Duodenal mucosa (tissue), 2 donors: ENCODE measurements around the gene EIF4G1.
A peak's percentile ranks its signal among the peaks of the same experiment; 100 is the strongest.
"Not testable (repeated sequence)": the region's sequence is repeated elsewhere in the genome, so short reads cannot be mapped to it uniquely, and the experiment has no call there.

ENCODE experiments used
- H3K27ac ChIP-seq: one replicate; pipeline ENCODE4 v1.7.0; 2013; ENCODE audit warnings: low read depth, low read length
- H3K27me3 ChIP-seq, 2 donors: one replicate each; pipeline ENCODE4 v1.7.0; 2013; ENCODE audit warnings: low read length in 2 of 2, control low read depth in 1 of 2; ENCODE audit not compliant: insufficient read depth in 2 of 2, control insufficient read depth in 1 of 2
- H3K36me3 ChIP-seq, 2 donors: one replicate each; pipeline ENCODE4 v1.7.0; 2013; ENCODE audit warnings: low read length in 2 of 2, control low read depth in 1 of 2; ENCODE audit not compliant: insufficient read depth in 2 of 2, control insufficient read depth in 1 of 2
- H3K4me1 ChIP-seq, 2 donors: one replicate each; pipeline ENCODE4 v1.7.0; 2013; ENCODE audit warnings: low read length in 2 of 2, control low read depth in 1 of 2; ENCODE audit not compliant: insufficient read depth in 2 of 2, control insufficient read depth in 1 of 2
- H3K4me3 ChIP-seq, 2 donors: one replicate each; pipeline ENCODE4 v1.7.0; 2013; ENCODE audit warnings: low read length in 2 of 2, low read depth in 1 of 2
- H3K9ac ChIP-seq, 2 donors: one replicate each; pipeline ENCODE4 v1.7.0; 2013; ENCODE audit warnings: low read length in 2 of 2, low read depth in 1 of 2
- H3K9me3 ChIP-seq, 2 donors: one replicate each; pipeline ENCODE4 v1.7.0; 2013; ENCODE audit warnings: low read length in 2 of 2, control low read depth in 1 of 2; ENCODE audit not compliant: control insufficient read depth in 1 of 2

The EIF4G1 gene

DNA sequence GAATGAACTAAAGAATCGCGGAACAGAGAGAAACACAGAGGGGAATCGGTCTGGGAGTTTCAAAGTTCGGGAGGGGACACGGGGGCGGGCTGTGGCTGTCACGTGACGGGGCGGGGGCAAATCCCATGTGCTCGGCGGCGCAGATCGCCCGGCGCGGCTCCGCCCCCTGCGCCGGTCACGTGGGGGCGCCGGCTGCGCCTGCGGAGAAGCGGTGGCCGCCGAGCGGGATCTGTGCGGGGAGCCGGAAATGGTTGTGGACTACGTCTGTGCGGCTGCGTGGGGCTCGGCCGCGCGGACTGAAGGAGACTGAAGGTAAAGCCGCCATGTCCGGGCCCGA is at the start of gene EIF4G1:
TSS of gene EIF4G1 (plus strand) at position 244 of the 337 bp plus-strand sequence. CDS start 1,191 bp downstream, outside the sequence.
- Histone ChIP-seq H3K9ac (peak within 1 kb of the TSS; percentile 67 to 99), H3K27me3 (no peaks in the 10 kb centered on the region), H3K9me3 (no peaks in the 10 kb centered on the region), H3K36me3 (peaks cover under 1 to 23% of the 10 kb centered on the region in 2 donors), H3K4me3 (peak within 1 kb of the TSS; percentile 77 to 93), H3K4me1 (peaks cover 22 to 32% of the 10 kb centered on the region in 2 donors), H3K27ac (peak within 1 kb of the TSS; percentile 94)

DNA sequence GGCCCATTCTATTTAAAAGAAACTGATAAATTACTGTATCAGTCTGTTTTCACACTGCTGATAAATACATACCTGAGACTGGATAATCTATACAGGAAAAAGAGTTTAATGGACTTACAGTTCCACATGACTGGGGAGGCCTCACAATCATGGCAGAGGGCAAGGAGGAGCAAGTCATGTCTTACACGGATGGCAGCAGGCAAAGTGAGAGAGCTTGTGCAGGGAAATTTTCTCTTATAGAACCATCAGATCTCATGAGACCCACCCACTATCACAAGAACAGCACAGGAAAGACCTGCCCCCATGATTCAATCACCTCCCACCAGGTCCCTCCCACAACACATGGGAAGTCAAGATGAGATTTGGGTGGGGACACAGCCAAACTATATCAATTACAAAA is 47.2 kb upstream of the EIF4G1 start:
- H3K4me3 ChIP-seq, H3K4me1 ChIP-seq: not testable (repeated sequence)
- peaks cover 10 to 11% of the 10 kb centered on the region in 2 donors for H3K27me3 ChIP-seq

DNA sequence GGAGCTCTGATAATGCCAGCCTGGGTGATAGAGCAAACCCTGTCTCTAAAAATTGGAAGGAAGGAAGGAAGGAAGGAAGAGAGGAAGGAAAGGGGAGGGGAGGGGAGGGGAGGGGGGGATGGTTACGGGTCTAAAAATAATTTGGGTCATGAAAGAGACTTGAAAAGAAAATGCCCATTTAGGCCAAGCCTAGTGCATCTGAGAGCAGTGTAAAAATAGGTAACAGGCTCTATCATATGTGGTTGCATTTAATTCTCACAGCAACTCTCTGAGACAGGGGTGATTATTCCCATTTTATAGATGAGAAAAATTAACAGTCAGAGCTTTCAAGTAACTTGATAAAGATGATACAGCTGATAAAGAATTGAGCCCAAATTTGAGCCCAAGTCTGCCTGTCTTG is 42.1 kb upstream of the EIF4G1 start:
- Histone ChIP-seq H3K4me1 (no peaks in the 10 kb centered on the region), H3K9ac (no peak overlapping the region), H3K27ac (no peak overlapping the region), H3K4me3 (no peak overlapping the region), H3K9me3 (no peaks in the 10 kb centered on the region), H3K27me3 (peaks cover 23% of the 10 kb centered on the region in 2 donors), H3K36me3 (no peaks in the 10 kb centered on the region)

More for the DNA sequence above, 47.2 kb upstream of the EIF4G1 start:
- not testable (repeated sequence) for H3K27ac ChIP-seq, H3K9ac ChIP-seq, H3K9me3 ChIP-seq, H3K36me3 ChIP-seq

DNA sequence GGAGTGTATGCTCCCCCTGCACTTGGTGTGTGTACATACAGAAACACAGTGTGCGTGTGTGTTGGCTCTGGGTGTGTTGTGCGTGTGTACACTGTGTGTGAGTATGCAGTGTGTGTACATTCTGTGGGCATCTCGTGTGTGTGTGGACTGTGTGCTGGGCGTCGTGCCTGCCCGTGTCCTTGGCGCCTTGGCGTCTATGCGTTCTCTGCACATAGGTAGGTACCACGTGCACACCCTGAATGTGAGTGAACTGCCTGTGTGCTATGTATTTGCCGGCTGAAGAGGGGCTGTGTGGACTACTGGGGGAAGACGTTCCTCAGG is 39.1 kb upstream of the EIF4G1 start:
- Histone ChIP-seq H3K36me3 (no peaks in the 10 kb centered on the region), H3K27ac (no peak overlapping the region), H3K9me3 (no peaks in the 10 kb centered on the region), H3K9ac (no peak overlapping the region), H3K4me1 (no peaks in the 10 kb centered on the region), H3K27me3 (peaks cover 25 to 31% of the 10 kb centered on the region in 2 donors), H3K4me3 (no peak overlapping the region)

DNA sequence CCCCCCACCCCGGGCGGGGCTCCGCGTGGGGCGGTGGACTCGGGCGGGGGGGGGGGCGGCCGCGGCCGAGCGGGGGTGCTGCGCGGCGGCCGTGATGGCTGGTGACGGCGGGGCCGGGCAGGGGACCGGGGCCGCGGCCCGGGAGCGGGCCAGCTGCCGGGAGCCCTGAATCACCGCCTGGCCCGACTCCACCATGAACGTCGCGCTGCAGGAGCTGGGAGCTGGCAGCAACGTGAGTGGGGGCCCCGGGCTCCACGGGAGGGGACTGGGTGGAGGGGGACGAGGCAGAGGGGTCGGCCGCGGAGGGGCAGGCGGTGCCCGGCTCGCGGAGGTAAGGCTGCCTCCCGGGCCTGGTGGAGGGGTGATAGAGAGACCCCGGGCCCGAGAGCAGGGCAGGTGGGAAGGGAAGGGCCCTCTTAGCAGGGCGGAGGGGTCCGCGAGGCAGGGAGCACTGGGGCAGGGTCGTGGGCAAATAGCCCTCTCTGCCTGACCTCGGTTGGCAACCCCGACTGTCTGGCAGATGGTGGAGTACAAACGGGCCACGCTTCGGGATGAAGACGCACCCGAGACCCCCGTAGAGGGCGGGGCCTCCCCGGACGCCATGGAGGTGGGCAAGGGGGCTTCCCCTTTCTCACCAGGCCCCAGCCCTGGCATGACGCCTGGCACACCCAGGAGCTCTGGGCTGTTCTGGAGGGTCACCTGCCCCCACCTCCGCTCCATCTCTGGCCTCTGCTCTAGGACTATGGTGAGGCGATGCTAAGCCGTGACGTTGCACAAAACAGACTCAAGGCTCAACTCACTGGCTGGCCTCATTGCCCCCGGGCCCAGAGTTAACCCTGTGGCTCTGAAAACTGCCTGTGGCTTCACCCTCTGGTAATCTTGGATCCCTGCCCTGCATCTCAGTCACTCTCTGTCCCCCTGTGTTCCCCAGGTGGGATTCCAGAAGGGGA is 38.2 kb upstream of the EIF4G1 start, which contains the start of gene ECE2:
TSS of gene ECE2 (plus strand) at position 62 of the 950 bp plus-strand sequence. CDS start at position 194, 132 bp downstream.
- Histone ChIP-seq H3K27ac (no peak within 1 kb of the TSS), H3K27me3 (peaks cover 25 to 31% of the 10 kb centered on the region in 2 donors), H3K4me3 (no peak within 1 kb of the TSS), H3K36me3 (no peaks in the 10 kb centered on the region), H3K4me1 (no peaks in the 10 kb centered on the region), H3K9ac (no peak within 1 kb of the TSS), H3K9me3 (no peaks in the 10 kb centered on the region)

GRCh38 chr3:184277366-184277765 is 37.0 kb upstream of the EIF4G1 start:
- Histone ChIP-seq H3K4me1 (no peaks in the 10 kb centered on the region), H3K27ac (no peak overlapping the region), H3K36me3 (no peaks in the 10 kb centered on the region), H3K9ac (no peak overlapping the region), H3K9me3 (no peaks in the 10 kb centered on the region), H3K27me3 (peaks cover 25 to 31% of the 10 kb centered on the region in 2 donors), H3K4me3 (no peak overlapping the region)

DNA sequence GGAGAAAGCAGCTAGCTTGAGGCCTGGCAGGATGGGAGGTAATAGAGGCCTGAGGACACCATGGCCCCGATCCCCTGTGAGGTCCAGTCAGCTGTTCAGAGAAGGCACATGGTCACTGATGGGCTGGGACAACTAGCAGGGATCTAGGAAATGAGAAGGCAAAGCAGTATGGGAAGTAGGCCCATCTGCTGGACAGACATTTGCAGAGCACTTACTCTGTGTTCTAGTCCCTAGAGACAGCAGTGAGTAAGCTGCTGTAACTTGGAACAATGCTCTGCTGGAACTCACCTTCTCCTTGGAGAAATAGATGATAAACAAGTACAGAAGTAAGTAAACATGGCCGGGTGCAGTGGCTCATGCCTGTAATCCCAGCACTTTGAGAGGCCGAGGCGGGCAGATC is 31.5 kb upstream of the EIF4G1 start:
- Histone ChIP-seq H3K9me3 (no peaks in the 10 kb centered on the region), H3K4me3 (no peak overlapping the region), H3K27ac (no peak overlapping the region), H3K27me3 (peaks cover 0 to 1% of the 10 kb centered on the region in 2 donors), H3K9ac (no peak overlapping the region), H3K36me3 (no peaks in the 10 kb centered on the region), H3K4me1 (no peaks in the 10 kb centered on the region)

- no peaks in the 10 kb centered on the region for H3K27me3 ChIP-seq
- H3K27ac ChIP-seq: no peak overlapping the region
- H3K36me3 ChIP-seq: no peaks in the 10 kb centered on the region
- no peak overlapping the region for H3K9ac ChIP-seq
- H3K9me3 ChIP-seq: no peaks in the 10 kb centered on the region
- H3K4me1 ChIP-seq: no peaks in the 10 kb centered on the region
- H3K4me3 ChIP-seq: no peak overlapping the region
These were observed 30.7 kb upstream of the EIF4G1 start for GRCh38 chr3:184283681-184284080.

DNA sequence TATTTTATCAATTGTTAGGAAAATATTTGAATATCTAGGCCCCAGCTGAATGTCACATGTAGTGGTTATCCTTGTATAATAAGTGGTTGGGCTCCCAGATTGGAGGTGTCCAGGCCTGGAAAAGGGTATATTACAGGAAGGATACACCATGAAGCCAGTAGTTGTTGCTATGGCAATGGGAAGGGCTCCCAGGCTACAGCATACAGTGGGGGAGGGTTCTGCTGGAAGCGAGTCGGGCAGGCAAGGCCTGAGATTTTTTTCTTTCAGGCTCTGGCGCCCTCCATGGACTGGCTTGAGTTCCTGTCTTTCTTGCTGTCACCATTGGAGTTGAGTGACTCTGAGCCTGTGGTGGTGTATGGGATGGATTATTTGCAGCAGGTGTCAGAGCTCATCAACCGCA is 29.7 kb upstream of the EIF4G1 start:
- Histone ChIP-seq H3K36me3 (no peaks in the 10 kb centered on the region), H3K27ac (no peak overlapping the region), H3K9me3 (no peaks in the 10 kb centered on the region), H3K27me3 (no peaks in the 10 kb centered on the region), H3K9ac (no peak overlapping the region), H3K4me1 (no peaks in the 10 kb centered on the region), H3K4me3 (no peak overlapping the region)

DNA sequence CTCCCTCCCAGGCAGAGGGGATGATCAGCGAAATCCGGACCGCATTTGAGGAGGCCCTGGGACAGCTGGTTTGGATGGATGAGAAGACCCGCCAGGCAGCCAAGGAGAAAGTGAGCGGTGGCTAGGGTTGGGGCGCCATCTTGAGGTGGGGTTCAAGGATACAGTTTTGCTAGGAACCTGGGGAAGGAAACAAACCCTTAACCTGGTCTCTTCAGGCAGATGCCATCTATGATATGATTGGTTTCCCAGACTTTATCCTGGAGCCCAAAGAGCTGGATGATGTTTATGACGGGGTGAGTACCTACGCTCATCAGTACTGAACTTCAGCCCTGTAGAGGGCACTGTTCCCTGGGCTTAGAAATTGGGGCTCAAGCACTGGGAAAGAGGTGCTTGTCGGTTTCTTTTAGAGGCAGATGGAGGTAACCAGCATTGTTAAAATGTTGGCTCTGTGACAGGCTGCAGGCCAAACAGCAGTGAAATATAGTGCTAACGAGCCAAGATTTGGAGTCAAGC is 24.9 kb upstream of the EIF4G1 start:
- Histone ChIP-seq H3K9me3 (no peaks in the 10 kb centered on the region), H3K27me3 (no peaks in the 10 kb centered on the region), H3K4me1 (no peaks in the 10 kb centered on the region), H3K36me3 (no peaks in the 10 kb centered on the region), H3K9ac (no peak overlapping the region), H3K4me3 (no peak overlapping the region), H3K27ac (no peak overlapping the region)
